Measurements from ENCODE around the gene AMBRA1.

The AMBRA1 gene

DNA sequence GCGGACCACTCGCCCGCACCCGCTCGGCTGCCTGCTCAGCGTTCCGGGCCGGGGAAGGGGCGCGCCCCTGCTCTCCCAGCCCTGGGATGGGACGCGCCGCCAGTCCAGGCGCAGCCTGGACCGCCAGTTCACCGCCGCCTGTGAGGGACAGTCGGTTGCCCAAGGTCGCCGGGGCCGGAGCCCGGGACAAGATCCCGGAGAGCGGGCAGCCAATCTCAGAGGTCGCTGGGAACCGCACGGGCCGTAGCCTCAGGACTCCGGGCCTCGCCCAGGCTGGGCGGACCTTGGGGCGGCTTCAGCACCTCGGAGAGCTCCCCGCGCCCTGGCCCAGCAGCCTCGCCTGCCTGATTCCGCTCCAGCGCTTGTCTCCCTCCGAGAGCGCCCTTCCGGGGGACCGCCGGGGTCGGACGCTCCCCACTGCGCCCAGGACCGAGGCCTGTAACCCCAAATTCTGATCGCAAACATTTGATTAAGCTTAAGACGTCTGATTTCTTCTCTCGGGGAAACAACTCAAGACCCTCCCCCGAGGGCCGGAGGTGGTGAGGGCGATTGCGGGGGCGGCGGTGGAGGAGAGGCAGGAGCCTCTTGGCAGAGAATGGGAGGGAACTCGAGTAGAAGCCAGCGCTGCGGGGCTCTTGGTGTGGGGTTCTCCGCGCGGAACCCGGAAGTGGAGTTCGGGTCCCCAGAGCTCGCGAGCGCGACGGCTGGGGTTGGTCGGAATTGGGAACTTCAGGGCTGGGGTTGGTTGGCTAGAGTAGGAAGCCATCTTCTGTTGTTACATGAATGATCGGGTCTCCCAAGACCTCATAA, 201.2 kb downstream of the AMBRA1 start:
- DNase-seq = peak; percentile 92

DNA sequence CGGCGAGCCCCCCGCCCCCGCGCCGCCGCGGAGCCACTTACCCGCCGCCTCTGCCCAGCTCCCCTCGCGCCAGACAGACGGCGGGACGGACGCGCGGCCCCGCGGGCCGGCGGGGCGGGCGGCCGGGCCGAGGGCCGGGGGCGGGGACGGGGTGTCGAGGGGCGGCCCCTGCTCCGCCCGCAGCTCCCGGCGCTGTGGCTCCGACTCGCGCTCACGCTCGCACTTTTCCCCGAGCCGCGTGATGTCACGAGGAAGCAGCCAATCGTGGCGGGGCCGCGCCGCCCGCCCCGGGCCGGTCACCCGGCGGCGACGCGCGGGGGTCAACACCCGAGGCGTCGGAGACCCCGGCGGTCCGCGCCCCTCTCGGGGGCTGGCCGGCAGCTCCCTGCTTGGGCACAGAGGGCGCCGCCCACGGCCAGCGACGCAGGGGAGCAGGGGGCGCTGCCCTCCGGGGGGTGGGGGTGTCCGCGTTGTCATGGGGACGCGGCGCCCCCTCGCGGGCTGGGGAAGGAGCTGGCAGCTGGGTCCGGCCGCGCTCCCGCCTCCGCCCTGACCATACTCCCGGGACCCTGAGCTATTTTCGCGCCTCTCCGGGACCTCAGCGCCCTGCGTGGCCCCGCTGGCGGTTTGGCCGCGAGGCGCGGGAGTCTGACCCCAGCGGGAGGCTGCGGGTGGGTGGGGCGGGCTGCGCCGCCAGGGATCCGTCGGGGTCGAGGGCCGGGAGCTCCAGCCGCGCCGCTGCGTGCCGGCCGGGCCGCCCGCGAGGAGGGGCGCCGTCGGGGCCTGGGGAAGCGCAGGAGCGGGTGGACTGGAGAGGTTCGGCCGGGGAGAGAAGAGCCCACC, 202.0 kb downstream of the AMBRA1 start, which contains the start of gene CHRM4:
CHRM4 (minus strand) TSS at position 199 of the 843 bp plus-strand sequence. CDS start 5,219 bp downstream, outside the sequence.
- DNase-seq = peak; percentile 52

DNA sequence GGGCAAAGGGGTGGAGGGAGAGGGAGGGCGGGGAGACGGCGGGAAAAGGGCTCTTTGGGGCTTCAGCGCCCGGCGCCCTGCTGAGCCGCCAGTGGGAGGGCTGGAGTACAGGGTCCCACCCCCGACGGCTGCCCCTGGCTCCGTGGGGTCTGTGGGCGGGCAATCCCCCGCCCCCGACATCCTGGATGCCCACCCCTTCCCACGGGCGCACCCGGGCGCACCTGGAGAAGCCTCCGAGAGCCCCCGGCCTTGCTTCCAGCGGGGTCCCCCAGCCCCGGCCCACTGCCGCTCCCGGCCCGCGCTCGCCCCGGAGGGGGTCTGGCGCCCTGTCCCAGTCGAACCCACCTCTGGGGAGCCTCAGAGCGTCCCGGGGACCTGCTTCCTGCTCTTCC, 202.6 kb downstream of the AMBRA1 start:
- peak; percentile 39 for DNase-seq

DNA sequence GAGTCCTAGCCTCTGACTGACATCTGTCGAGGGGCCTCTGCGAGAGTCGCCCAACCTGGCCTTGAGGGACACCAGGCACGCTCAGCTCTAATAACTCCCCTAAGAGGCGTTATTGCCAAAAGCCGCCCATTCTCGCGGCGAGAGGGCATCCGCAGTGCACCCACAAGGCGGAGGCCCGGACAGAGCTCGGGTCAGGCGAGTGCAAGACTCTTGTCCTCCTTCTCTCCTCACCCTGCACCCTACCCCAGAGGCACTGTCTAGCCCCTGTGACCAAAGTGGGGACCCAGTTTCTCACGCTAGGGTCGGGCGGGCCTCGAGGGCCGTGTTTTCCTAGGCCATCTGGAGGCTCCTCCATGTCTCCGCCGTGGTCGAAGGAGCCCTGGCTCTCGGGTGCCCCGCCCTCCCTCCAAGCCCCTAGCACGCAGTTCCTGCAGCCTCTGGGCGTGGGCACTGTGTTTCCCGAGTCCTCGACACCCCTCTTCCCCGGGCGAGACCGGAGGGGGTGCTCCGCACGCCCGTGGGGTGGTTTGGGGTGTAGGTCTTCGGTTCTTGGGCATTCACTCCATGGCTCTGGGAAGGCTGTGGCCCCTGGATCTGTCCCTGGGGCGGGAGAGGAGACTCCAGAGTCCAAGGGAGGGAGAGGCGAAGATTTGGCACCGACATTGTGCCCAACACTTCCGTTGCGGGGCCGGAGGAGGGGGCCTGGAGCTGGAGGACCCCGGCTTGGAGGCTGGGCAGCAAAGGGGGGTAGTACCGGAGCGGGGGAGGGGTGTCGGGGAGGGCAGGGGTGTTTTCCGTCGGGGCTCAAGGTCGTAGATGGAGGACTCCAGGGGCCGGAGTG, 203.3 kb downstream of the AMBRA1 start:
- peak; percentile 42 for DNase-seq

DNA sequence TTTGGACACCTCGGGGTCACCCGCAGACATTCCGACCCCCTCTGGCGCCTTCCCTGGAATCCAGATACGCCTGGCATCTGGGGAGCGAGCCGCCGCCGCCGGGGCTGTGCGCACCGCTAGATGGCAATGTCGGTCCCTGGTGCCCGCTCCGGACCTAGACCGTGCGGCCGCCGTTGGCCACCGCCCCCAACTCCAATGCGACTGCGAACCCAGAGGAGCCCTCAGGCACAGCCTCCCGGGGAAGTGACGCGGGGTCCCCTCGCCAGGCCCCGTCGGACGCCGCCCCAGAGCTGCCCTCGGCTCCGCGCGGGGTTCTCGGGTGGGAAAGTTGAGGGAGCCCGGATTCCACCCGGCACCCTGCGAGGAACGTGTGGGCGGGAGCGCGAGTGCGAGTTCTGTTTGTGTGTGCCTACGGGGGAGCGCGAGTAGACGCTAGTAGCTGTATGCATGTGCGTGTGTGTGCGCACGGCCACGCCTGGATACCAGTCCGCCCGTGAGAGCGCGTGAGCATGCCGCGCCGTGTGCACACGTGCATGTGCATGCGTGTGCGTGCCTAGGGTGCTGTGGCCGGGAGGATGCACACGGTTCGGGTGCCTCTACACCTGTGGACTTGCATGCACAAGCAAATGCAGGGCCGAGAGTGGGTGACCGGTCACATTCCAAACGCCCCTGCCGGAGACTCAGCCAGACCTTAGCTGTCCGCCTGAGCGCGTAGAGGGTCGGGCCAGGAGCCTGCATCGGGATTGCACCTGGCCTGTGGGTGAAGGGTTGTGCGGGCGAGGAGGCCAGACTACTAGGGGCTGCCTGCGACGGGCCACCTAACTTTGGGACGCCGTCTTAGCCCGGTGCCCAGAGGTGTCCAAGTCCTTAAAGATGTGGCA, 204.1 kb downstream of the AMBRA1 start:
- DNase-seq = peak; percentile 93

DNA sequence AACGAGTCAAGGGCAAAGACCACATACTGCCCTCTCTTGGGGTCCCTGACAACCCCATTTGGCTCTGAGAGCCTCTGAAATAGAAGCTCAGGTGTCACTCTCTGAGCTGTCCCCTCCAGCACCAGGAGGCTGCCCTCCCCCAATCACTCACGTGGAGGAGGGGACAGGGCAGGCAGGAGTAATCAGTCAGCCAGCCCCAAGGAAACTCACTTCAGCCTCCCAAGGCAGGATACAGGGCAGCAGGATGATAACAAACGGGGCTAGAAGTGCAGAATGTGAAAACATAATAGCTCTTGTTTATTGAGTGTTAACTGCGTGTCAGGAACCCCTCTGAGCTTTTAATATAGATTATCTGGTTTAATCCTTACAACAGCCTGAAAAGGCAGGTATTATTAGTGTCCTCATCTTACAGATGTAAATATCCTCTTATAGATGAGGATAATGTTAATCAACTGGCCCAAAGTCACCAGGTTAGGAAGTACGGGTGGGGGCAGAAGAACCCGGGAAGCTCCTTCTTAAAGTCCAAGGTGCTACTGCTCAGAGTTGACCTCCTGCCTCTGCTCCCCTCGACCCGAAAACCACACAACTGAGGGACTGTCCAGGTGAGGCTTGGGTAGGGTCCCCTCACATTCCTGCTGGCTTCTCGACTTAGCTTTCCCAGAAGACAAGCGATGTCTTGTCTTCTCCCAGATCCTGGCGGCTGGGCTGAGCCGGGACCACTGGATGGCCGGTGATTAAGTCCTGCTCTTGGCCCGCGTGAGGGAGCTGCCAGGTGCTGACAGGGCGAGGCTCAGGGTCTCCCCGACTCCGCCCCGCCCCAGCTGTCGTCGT, 205.0 kb downstream of the AMBRA1 start:
- DNase-seq = peak; percentile 32

DNA sequence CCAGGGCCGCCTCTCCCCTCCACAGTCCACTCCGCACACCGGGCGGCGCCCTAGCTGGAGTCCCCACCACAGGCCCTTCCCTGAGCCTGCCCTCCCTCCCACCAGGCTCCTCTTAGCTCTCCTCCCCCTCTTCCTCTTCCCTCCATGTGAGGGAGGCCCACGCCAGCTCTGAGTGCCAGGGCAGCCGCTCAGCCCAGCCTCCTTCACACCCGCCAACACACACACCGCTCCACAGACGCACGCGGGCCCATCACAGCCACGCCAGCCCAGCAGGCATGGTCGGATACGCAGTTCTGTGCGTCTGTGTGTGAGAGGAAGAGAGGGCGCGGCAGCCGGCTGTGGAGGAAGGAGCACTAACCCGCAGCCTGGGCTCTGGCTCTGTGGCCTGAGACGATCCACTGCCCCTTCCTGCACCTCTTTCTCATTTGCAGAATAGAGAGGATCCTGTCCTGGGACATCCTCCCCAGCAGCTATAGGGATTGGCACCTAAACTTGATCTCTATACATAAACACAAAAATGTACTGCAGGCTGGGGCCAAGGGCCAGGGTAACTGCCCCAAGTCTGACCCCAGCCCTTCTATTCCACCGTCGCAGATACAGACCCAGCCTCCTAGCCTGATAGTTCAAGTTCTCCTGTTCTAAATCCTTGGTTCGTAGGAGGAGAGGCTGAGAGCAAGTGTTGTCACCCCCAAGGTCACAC, 205.8 kb downstream of the AMBRA1 start:
- peak; percentile 51 for DNase-seq

DNA sequence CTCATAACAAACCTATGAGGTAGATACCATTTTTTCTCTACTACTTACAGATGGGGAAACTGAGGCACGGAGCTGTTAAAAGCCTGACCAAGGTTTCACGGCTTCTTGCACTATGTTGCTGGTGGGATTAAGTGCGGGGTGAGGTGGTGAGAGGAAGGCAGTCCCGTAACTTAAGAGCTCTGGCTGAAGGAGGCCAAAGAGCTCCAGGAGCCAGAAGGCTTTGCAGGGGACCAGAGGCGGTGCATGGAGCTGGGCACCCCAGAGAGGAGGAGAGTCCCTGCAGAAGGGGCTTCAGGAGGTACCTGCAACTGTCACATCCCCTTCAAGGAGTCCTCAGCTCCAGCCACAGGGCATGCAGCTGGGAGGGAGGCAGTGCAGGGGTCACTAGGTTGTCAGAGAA, 206.4 kb downstream of the AMBRA1 start:
- DNase-seq = no peak

DNA sequence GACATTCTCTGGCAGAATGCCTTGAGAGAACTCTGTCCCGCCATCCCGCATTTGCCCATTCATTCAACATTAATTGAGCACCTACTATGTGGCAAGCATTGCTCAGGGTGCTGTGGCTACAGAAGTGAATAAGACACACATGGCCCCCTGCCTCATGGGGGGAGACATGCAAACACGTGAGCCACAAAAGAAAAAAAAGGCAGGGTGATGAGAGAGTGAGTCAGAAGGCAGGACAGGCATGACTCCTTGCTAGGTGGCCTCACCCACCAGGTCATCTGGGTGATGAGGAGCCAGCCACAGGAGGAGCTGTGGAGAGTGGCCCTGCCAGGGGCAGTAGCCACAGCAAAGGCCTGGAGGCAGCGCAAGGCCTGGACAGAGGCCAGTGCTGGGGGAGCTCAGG, 207.1 kb downstream of the AMBRA1 start:
- DNase-seq = no peak

DNA sequence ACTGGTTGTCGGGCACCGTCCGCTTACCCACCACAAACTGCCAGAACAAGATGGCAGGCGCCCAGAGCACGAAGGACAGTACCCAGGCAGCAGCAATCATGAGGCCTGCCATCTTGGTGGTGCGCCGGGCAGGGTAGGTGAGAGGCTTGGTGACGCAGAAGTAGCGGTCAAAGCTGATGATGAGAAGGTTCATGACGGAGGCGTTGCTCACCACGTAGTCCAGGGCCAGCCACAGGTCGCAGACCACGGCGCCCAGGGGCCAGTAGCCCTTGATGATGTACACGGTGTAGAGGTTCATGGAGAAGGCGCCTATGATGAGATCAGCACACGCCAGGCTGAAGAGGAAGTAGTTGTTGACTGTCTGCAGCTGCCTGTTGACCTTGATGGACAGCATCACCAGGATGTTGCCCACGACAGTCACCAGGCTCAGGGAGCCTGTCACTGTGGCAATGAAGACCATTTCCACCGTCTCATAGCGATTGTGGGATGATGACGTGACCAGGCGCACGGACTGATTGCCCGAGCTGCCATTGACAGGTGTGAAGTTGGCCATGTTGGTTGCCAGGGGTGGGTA, 207.7 kb downstream of the AMBRA1 start:
- no peak for DNase-seq

DNA sequence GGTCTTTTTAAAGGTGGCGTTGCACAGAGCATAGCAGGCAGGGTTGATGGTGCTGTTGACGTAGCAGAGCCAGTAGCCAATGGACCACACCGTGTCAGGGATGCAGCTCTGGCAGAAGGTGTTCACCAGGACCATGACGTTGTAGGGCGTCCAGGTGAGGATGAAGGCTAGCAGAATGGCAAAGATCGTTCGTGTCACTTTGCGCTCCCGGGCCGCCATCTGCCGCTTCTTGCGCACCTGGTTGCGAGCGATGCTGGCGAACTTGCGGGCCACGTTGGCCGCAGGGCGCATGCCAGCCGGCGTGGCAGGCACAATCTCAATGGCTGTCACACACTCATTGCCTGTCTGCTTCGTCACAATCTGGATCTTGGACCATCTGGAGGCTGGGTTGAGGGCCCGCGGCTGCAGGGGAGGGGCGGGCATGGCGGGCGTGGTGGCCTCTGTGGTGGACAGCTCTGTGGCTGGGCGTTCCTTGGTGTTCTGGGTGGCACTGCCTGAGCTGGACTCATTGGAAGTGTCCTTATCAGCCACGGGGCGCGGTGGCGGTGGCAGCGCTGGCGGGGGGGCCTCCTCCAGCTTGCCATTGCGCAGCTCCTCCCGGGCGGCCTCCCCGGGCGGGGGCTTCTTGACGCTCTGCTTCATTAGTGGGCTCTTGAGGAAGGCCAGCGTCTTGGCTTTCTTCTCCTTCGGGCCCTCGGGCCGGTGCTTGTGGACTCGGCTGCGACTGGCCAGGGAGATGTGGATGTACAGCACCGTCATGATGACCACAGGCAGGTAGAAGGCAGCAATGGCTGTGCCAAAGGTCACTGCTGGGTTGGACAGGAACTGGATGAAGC, 208.4 kb downstream of the AMBRA1 start:
- DNase-seq = no peak

DNA sequence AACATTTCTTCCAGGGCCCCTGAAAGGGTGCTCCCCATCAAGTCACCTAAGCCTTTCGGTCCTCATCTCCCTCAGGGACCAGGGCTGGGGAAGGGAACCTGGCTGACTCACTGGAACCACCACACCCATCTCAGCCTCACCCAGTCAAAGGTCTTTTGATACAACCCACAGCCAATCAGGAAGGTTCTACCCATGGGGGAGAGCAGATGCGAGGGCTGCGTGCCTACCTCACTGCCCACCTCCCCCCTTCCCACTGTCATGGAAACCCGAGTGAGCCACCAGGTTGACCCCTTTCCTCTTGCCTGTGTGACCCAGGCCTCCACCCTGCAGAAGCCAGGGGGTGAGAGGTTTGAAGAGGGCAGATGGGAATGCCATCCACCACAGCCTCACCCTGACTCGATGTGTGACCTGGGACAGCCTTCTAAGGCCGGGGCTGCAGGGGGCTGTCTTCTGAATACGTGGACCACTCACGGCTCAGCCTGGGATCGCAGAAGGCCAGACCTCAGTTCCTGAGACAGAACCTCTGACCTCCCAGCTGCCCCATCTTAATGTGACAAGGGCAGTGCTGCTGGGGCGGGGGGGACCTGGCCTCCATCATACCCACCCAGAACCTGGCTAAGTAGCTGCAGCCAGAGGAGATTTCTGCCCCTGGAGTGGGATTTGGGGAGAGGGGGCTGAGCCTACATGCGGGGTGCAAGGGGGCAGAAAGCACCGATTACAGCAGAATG, 209.7 kb downstream of the AMBRA1 start:
- no peak for DNase-seq

DNA sequence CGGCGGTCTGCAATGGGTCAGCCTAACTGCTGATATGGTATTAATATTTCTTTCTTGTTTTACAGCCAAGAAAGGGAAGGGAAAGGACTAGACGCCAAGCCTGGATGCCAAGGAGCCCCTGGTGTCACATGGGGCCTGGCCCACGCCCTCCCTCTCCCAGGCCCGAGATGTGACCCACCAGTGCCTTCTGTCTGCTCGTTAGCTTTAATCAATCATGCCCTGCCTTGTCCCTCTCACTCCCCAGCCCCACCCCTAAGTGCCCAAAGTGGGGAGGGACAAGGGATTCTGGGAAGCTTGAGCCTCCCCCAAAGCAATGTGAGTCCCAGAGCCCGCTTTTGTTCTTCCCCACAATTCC, 210.4 kb downstream of the AMBRA1 start:
- DNase-seq = no peak

DNA sequence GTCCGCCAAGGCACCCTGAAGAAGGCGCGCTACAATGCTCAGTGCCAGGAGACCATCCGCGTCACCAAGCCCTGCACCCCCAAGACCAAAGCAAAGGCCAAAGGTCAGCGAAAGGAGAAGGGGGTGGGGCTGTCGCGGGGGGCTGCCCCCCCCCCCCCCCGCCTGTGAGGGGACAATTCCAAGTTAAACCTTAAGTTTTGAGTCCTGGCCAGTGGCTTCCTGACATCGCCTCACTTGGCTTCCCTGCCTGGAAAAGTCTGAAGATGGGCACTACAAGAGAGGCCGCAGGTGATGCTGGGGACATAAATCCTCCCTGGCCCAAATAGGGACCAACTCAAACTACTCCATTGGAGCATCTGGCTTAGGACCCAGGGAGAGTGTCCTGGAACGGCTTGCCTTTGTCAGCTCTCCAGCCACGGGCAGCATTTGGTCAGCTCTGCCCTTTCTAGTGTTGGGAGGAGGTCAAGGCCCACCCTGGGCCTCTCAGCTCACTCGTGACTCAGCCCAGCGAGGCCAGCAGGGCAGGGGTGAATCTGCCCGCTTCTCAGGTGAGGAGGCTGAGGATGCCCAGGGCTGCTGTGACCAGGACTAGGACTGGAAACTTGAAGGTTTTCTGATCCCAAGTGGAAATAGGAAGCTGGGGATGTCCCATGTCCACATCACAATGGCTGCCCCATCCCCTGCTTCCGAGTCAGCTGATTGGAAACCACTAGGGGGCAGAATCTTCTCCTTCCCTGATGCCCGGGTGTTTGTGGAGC, 211.0 kb downstream of the AMBRA1 start:
- peak; percentile 74 for DNase-seq

DNA sequence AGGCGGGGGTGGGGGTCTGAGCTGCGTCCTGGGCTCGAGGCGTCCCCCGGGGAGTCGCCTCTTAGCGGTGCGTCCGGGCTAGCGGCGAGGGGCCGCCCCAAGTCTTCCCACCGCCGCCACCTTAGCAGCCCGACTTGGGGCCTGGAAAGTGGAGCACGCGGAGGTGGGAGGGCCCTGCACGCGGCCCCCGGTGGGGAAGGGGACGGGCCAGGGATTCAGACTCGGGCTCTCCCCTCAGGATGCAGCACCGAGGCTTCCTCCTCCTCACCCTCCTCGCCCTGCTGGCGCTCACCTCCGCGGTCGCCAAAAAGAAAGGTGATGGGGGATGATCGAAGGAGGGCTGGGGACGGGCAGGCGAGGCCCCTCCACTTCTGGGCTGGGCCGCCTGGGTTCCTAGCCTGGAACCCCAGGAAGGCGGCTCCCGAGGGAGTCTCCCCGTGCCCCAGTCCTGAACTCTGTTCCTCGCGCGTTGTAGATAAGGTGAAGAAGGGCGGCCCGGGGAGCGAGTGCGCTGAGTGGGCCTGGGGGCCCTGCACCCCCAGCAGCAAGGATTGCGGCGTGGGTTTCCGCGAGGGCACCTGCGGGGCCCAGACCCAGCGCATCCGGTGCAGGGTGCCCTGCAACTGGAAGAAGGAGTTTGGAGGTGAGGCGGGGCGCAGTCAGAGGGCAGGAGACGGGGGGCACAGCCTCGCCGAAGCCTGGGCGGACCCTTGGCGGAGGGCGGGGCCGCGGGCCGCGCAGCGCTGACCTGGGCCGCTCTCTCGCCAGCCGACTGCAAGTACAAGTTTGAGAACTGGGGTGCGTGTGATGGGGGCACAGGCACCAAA, 211.8 kb downstream of the AMBRA1 start:
- DNase-seq = peak; percentile 77

DNA sequence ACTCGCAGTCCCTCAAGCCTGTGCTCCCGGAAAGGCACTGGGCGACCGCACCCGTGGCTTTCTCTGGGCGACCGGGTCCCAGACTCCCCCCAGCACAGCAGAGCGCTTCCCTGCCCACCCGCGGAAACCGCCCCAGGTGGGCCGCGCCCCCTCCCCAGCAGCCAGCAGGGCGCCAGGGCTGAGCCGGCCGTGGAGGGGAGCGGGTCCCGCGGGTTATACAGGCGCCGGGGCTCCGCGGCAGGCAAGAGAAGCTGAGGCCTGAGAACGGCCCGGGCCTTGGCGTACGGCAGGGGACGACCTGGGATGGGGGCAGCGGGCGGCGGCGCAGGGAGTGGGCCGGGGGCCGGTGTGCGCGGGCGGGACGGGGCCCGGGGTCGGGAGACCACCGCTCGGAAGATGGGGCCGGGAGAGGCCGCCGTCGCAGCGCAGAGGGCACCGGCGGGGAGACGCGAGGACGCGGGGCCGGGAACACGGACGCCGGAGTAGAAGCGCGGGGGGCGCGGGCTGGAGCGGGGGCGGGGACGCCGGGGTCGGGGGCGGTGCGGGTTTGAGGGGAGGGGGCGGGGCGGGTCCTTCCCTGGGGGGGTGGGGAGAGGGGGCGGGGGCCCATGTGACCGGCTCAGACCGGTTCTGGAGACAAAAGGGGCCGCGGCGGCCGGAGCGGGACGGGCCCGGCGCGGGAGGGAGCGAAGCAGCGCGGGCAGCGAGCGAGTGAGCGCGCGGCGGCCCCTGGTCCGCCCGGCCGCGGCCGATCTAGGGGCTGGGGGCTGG, 212.6 kb downstream of the AMBRA1 start, which contains the start of gene MDK:
MDK (plus strand) TSS at position 622 of the 771 bp plus-strand sequence. CDS start 389 bp downstream, outside the sequence.
- DNase-seq = no peak
